Cardiac muscle cell (in vitro differentiated cells and primary cell): Measurements from ENCODE around the gene SYNC. TPM values are rescaled to one million over a fixed set of nuclear protein-coding genes. Genes with fewer than 3 reads are reported as not detected.
"Not testable (repeated sequence)": the region's sequence is repeated elsewhere in the genome, so short reads cannot be mapped to it uniquely, and the experiment has no call there.

Source experiments
- DNase-seq, 2 donors: peaks; one replicate each; pipeline versions ENCODE4 v3.0.0 to v3.0.0-alpha.2; 2010 to 2017; ENCODE audit warnings: low read depth in 1 of 2, low spot score in 1 of 2
- H3K27ac ChIP-seq: fragments of 200-600 bp; sonication (generic); 2 replicates; pipeline ENCODE4 v1.5.1; 2016
- H3K27me3 ChIP-seq: fragments of 200-600 bp; sonication (generic); 2 replicates; pipeline ENCODE4 v1.6.0; 2016; ENCODE audit warnings: control low read depth
- H3K36me3 ChIP-seq: fragments of 200-600 bp; sonication (generic); 2 replicates; pipeline ENCODE4 v1.5.1; 2016; ENCODE audit warnings: control low read depth
- H3K4me1 ChIP-seq: fragments of 200-600 bp; sonication (generic); 2 replicates; pipeline ENCODE4 v1.8.1; 2017; ENCODE audit warnings: low read depth, mild to moderate bottlenecking, mixed run types
- H3K4me3 ChIP-seq: fragments of 200-600 bp; sonication (generic); 2 replicates; pipeline ENCODE4 v1.5.1; 2016; ENCODE audit warnings: mild to moderate bottlenecking
- H3K9me3 ChIP-seq: fragments of 200-600 bp; sonication (generic); 2 replicates; pipeline ENCODE4 v1.5.1; 2017; ENCODE audit warnings: low read depth, mild to moderate bottlenecking, control low read depth
- polyA plus RNA-seq: library from polyadenylated mRNA; unstranded; fragments of >200 nt; fragmentation: Nextera tagmentation; extraction: Ambion mirVana; gene quantifications from 2 replicates; pipeline ENCODE4 v1.2.1, GENCODE V29; 2016
- total RNA-seq: library from RNA; depleted of rRNA; stranded (reverse); fragments of >200 nt; gene quantifications from 2 replicates; pipeline ENCODE4 v1.2.3, GENCODE V29; 2016
- TF ChIP-seq, protein P1 (sequence below): IDR thresholded peaks from 2 replicates; pipeline ENCODE4 v1.5.1; 2012; ENCODE audit warnings: low read depth, mild to moderate bottlenecking, low read length

The SYNC gene
- total and polyA plus RNA-seq, 2 experiments from 2014 or later = 1.2 to 4.5 TPM

DNA sequence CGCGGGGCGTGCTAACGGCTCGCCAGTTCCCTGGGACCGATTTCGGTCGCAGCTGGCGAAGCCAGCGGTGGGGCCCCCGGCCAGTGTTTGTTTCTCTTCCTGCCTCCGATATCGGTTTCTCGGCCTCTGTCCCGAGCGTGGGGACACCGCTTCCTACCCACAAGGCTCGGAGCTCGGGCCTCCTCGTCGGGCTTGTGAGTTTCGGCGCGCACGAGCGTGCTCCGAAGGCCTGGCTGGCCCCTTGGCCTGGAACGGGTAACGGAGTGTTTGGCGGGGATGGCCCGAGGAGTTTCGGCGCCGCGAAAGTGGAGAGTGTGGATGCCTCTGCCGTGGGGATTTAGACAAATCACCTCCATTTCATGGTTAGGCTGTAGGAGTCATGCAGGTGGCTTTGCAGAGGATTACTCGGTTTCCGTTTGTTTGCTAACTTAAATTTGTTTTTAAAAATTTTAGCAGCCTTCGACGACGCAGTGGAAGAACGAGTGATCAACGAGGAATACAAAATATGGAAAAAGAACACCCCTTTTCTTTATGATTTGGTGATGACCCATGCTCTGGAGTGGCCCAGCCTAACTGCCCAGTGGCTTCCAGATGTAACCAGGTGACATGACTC is 51.0 kb downstream of the SYNC start:
- no peak for DNase-seq
- H3K36me3 ChIP-seq = peaks cover 33% of the 10 kb centered on the region

DNA sequence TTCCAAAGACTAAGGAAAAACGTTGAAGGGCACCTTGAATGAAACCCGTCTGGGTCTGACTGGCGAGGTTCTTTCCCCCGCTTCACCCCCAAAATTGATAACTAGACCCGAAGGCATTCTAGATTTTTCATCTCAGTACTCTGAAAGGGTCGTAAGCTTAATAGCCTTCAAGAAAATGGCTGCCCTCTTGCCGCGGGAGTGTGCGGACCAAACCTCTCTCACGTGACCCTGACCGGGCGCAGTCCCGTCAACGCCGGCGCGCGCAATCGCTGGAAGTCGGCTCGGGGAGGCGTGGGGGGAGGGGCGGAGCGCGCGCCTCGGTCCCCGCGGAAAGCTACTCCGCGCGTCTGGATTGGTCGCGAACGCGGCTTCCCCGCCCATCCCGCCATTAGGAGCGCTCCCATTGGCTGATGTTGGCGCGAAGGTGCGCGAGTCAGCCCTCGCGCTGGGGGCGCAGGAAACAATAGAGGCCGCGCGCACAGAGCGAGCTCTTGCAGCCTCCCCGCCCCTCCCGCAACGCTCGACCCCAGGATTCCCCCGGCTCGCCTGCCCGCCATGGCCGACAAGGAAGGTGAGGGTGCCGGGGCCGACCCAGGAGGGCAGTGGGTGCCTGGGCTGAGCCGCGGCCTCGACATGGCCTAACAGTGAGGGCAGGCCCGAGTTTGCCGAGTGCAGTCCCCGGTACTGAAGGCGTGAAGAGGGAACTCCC is 51.7 kb downstream of the SYNC start, which contains the start of gene RBBP4:
Gene RBBP4, plus strand, starts transcription at position 457 of the 709 bp plus-strand sequence. Its CDS starts 99 bp downstream, at position 556.
- Histone ChIP-seq H3K9me3 (no peaks in the 10 kb centered on the region), H3K27me3 (no peaks in the 10 kb centered on the region), H3K36me3 (peaks cover 28% of the 10 kb centered on the region), H3K27ac (peak within 1 kb of the TSS; percentile 99), H3K4me1 (no peaks in the 10 kb centered on the region), H3K4me3 (peak within 1 kb of the TSS; percentile 85)
- TF ChIP-seq, protein P1, sequence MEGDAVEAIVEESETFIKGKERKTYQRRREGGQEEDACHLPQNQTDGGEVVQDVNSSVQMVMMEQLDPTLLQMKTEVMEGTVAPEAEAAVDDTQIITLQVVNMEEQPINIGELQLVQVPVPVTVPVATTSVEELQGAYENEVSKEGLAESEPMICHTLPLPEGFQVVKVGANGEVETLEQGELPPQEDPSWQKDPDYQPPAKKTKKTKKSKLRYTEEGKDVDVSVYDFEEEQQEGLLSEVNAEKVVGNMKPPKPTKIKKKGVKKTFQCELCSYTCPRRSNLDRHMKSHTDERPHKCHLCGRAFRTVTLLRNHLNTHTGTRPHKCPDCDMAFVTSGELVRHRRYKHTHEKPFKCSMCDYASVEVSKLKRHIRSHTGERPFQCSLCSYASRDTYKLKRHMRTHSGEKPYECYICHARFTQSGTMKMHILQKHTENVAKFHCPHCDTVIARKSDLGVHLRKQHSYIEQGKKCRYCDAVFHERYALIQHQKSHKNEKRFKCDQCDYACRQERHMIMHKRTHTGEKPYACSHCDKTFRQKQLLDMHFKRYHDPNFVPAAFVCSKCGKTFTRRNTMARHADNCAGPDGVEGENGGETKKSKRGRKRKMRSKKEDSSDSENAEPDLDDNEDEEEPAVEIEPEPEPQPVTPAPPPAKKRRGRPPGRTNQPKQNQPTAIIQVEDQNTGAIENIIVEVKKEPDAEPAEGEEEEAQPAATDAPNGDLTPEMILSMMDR = no peak
- peak; percentile 97 to 99 for DNase-seq

More for the DNA sequence above, 51.0 kb downstream of the SYNC start:
- peak overlapping the region; percentile 99 for H3K27ac ChIP-seq
- no peaks in the 10 kb centered on the region for H3K4me1 ChIP-seq
- peak overlapping the region; percentile 74 for H3K4me3 ChIP-seq
- TF ChIP-seq, protein P1 = no peak
- no peaks in the 10 kb centered on the region for H3K27me3 ChIP-seq
- no peaks in the 10 kb centered on the region for H3K9me3 ChIP-seq

DNA sequence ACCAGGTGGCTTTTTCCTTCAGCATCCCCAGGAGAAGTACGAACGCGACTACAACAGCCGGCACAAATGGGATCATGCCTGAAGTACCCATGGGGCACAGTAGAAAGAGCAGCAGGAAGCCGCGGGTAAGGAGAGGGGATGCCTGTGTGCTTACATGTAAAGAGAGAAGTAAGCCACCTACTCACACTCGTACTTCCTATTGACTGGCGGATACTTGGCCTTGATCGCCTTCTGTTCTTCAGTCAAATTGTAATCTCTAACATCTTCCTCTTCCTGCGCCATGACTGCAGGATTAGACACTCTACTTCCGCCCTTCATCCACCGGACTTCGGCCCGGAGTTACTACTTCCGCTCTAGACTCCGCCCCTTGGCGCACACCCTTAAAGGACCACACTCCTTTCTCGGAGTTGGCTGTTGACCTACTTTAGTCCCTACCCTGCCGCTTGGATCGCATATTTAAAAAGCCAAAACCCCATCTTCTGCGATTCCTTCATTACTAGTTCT is 52.3 kb downstream of the SYNC start, which contains the start of gene ZBTB8OS:
Gene ZBTB8OS, minus strand, starts transcription at position 303 of the 504 bp plus-strand sequence. Its CDS starts 21 bp downstream, at position 282.
- no peaks in the 10 kb centered on the region for H3K9me3 ChIP-seq
- H3K4me3 ChIP-seq = peak within 1 kb of the TSS; percentile 85
- H3K36me3 ChIP-seq = peaks cover 24% of the 10 kb centered on the region
- peak within 1 kb of the TSS; percentile 99 for H3K27ac ChIP-seq
- TF ChIP-seq, protein P1 = no peak
- DNase-seq = peak; percentile 93 to 95
- no peaks in the 10 kb centered on the region for H3K27me3 ChIP-seq
- no peaks in the 10 kb centered on the region for H3K4me1 ChIP-seq

DNA sequence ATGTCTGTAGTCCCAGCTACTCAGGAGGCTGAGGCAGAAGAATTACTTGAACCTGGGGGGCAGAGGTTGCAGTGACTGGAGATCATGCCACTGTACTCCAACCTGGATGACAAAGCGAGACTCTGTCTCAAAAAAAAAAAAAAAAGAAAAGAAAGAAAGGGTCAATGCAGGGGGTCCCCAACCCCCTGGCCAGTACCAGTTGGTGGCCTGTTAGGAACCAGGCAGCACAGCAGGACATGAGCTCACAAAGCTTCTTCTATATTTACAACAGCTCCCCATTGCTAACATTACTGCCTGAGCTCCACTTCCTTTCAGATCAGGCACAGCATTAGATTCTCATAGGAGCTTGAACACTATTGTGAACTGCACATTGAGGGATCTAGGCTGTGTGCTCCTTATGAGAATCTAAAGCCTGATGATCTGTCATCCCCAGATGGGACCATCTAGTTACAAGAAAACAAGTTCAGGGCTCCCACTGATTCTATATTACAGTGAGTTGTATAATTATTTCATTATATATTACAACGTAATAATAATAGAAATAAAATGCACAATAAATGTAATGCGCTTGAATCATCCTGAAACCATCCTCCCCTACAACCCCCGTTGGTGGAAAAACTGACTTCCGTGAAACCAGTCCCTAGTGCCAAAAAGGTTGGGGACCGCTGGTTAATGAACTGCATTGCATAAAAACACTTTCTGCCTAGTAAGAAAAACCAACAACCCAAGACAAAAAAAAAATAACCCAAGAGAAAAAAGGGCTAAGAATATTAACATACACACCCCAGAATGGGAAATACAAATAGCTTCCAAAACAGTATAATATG is 55.0 kb downstream of the SYNC start:
- TF ChIP-seq, protein P1 = no peak
- Histone ChIP-seq H3K36me3 (peaks cover 1% of the 10 kb centered on the region), H3K27ac (no peak overlapping the region), H3K9me3 (no peaks in the 10 kb centered on the region), H3K4me1 (no peaks in the 10 kb centered on the region), H3K27me3 (no peaks in the 10 kb centered on the region), H3K4me3 (no peak overlapping the region)
- no peak for DNase-seq

DNA sequence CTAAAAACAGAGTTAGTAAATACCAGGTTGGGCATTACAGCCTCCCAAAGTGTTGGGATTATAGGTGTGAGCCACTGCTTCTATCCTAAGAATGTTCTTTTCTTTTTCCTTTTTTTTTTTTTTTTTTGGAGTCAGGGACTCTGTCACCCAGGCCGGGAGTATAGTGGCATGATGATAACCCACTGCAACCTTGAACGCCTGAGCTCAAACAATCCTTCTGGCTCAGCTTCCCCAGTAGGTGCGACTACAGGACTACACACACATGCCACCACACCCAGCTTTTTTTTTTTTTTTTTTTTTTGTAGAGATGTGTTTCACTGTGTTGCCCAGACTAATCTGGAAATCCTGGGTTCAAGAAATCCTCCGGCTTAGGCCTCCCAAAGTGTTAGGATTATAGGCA is 58.1 kb downstream of the SYNC start:
- no peaks in the 10 kb centered on the region for H3K4me1 ChIP-seq
- H3K4me3 ChIP-seq = no peak overlapping the region
- DNase-seq = no peak
- no peaks in the 10 kb centered on the region for H3K36me3 ChIP-seq
- H3K27me3 ChIP-seq = no peaks in the 10 kb centered on the region
- H3K27ac ChIP-seq = no peak overlapping the region
- TF ChIP-seq, protein P1 = no peak
- H3K9me3 ChIP-seq = no peaks in the 10 kb centered on the region

DNA sequence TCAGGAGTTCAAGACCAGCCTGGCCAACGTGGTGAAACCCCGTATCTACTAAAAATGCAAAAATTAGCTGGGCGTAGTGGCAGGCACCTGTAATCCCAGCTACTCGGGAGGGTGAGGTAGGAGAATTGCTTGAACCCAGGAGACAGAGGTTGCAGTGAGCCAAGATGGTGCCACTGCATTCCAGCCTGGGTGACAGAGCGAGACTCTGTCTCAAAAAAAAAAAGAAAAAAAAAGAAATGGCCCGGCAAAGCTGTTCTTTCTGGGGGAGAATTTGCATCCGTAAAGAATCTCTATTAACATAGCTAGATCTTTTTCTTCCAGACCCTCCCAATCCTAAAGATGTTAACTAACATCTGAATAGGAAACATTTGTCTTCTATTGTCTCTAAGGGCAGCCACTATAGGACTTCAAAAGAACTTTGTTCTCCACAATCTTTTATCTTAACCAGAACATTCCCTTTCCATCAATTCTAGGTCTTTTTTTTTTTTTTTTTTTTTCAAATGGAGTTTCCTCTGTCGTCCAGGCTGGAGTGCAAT is 60.2 kb downstream of the SYNC start:
- H3K4me3 ChIP-seq, H3K27ac ChIP-seq, H3K9me3 ChIP-seq, H3K4me1 ChIP-seq, DNase-seq, H3K27me3 ChIP-seq, H3K36me3 ChIP-seq: not testable (repeated sequence)
